Right renal cortex interstitium (tissue), 3 donors: Measurements from ENCODE around the gene C1QL3. TPM values are rescaled to one million over a fixed set of nuclear protein-coding genes. Genes with fewer than 3 reads are reported as not detected.

Experiments used
- DNase-seq, 3 donors: peaks; one replicate each; pipeline ENCODE4 v3.0.0-alpha.2; 2013; ENCODE audit warnings: low read depth in 3 of 3, low spot score in 2 of 3
- polyA plus RNA-seq, 3 donors: library from polyadenylated mRNA; unstranded; fragments of 120-200 nt; gene quantifications; one replicate each; pipeline ENCODE4 v1.2.1, GENCODE V29; 2013; ENCODE audit not compliant: insufficient read length in 3 of 3

The C1QL3 gene
- 1 to 10 TPM; 1.3 to 3.2 (median 1.7) TPM for polyA plus RNA-seq

- no peak for DNase-seq
Observed at GRCh38 chr10:16521311-16522016, at the start of gene C1QL3. TSS of gene C1QL3 (minus strand) at chr10:16521879. CDS start at chr10:16521065, 814 bp downstream.

- no peak for DNase-seq
Observed at GRCh38 chr10:16570731-16571130, 49.1 kb upstream of the C1QL3 start.

GRCh38 chr10:16566202-16566805 is 44.6 kb upstream of the C1QL3 start:
- DNase-seq, result no peak

GRCh38 chr10:16565604-16566003 is 43.9 kb upstream of the C1QL3 start:
- DNase-seq, result no peak

- no peak for DNase-seq
Observed at GRCh38 chr10:16562891-16563290, 41.2 kb upstream of the C1QL3 start.

- DNase-seq, result no peak
Observed at GRCh38 chr10:16559236-16559773, 37.6 kb upstream of the C1QL3 start.

GRCh38 chr10:16547973-16548372 is 26.3 kb upstream of the C1QL3 start:
- no peak for DNase-seq

GRCh38 chr10:16545116-16545736 is 23.5 kb upstream of the C1QL3 start:
- DNase-seq, result no peak

- no peak for DNase-seq
Observed at GRCh38 chr10:16544591-16544990, 22.9 kb upstream of the C1QL3 start.

GRCh38 chr10:16544099-16544498 is 22.4 kb upstream of the C1QL3 start:
- DNase-seq, result no peak

- no peak for DNase-seq
Observed at GRCh38 chr10:16536155-16536554, 14.5 kb upstream of the C1QL3 start.

GRCh38 chr10:16529853-16530252 is 8.2 kb upstream of the C1QL3 start:
- no peak for DNase-seq

- no peak for DNase-seq
Observed at GRCh38 chr10:16527452-16527851, 5.8 kb upstream of the C1QL3 start.

- DNase-seq, result no peak
Observed at GRCh38 chr10:16520900-16521299, 779 bp downstream of the C1QL3 start.

GRCh38 chr10:16519908-16520861 is 1.5 kb downstream of the C1QL3 start:
- DNase-seq, result no peak

GRCh38 chr10:16519250-16519907 is 2.3 kb downstream of the C1QL3 start:
- no peak for DNase-seq

- no peak for DNase-seq
Observed at GRCh38 chr10:16518822-16519221, 2.9 kb downstream of the C1QL3 start.

GRCh38 chr10:16510843-16511242 is 10.8 kb downstream of the C1QL3 start:
- no peak for DNase-seq

GRCh38 chr10:16509996-16510395 is 11.7 kb downstream of the C1QL3 start:
- DNase-seq, result no peak

- no peak for DNase-seq
Observed at GRCh38 chr10:16505161-16505560, 16.5 kb downstream of the C1QL3 start.
